T-helper 1 cell (primary cell): Measurements from ENCODE around the gene GLDC.

Source experiments
- DNase-seq, 5 donors: peaks; one replicate each; pipeline ENCODE4 v3.0.0-alpha.2; 2012 to 2020

Gene GLDC

DNA sequence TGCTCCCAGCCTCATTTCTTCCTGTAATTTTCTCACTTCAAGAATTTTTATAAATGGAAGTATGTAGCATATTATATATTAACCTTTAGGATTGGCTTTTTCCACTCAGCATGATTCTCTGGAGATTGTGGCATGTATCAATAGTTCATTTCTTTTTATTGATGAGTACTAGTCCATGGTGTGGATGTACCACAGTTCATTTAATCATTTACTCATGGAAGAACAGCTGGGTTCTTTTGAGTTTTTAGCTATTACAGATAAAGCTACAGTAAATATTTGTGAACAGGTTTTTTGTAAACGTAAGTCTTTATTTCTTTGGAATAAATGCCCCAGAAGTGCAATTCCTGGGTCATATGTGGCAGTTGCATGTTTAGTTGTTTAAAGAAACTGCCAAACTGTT is 156.4 kb downstream of the GLDC start:
- DNase-seq = no peak

GRCh38 chr9:6488395-6488794 is 157.1 kb downstream of the GLDC start:
- no peak for DNase-seq

GRCh38 chr9:6484210-6484609 is 161.3 kb downstream of the GLDC start:
- DNase-seq = no peak
